GM21529 (cell line): ENCODE data around the gene MCC.

Experiments
- ATAC-seq: cut with Tn5 transposase; IDR thresholded peaks from one replicate; pipeline ENCODE4 v1.9.1; 2021; ENCODE audit not compliant: unreplicated experiment

The MCC gene

GRCh38 chr5:113227798-113228197 is 260.5 kb downstream of the MCC start:
- ATAC-seq = no peak

GRCh38 chr5:113226116-113226736 is 262.0 kb downstream of the MCC start:
- no peak for ATAC-seq

- ATAC-seq = no peak
These were observed 263.0 kb downstream of the MCC start for GRCh38 chr5:113225259-113225658.

GRCh38 chr5:113224605-113225065 is 263.6 kb downstream of the MCC start:
- no peak for ATAC-seq

GRCh38 chr5:113223831-113224604 is 264.2 kb downstream of the MCC start:
- no peak for ATAC-seq

- ATAC-seq = no peak
These were observed 264.9 kb downstream of the MCC start for GRCh38 chr5:113223315-113223714.

GRCh38 chr5:113221294-113222176 is 266.7 kb downstream of the MCC start:
- ATAC-seq = no peak

GRCh38 chr5:113219695-113220094 is 268.6 kb downstream of the MCC start:
- ATAC-seq = no peak

- ATAC-seq = no peak
These were observed 269.2 kb downstream of the MCC start for GRCh38 chr5:113218906-113219517.

- ATAC-seq = no peak
These were observed 270.1 kb downstream of the MCC start for GRCh38 chr5:113218200-113218599.

- ATAC-seq = no peak
These were observed 270.6 kb downstream of the MCC start for GRCh38 chr5:113217619-113218184.

GRCh38 chr5:113216545-113216944 is 271.7 kb downstream of the MCC start:
- no peak for ATAC-seq

- no peak for ATAC-seq
These were observed 272.7 kb downstream of the MCC start for GRCh38 chr5:113215401-113216060.

- ATAC-seq = no peak
These were observed 273.5 kb downstream of the MCC start for GRCh38 chr5:113214606-113215323.

GRCh38 chr5:113213551-113214425 is 274.5 kb downstream of the MCC start:
- ATAC-seq = peak; percentile 51

GRCh38 chr5:113212244-113212920 is 275.9 kb downstream of the MCC start:
- no peak for ATAC-seq

- ATAC-seq = no peak
These were observed 278.8 kb downstream of the MCC start for GRCh38 chr5:113209498-113209897.

GRCh38 chr5:113205807-113206206 is 282.4 kb downstream of the MCC start:
- ATAC-seq = no peak
